Measurements from ENCODE around the gene PLPP6. TPM values are rescaled to one million over a fixed set of nuclear protein-coding genes. Genes with fewer than 3 reads are reported as not detected.

Gene PLPP6
- total and polyA plus RNA-seq, 2 of the 13 experiments (the other 11 are each of a cell fraction or from before 2014, with no cell fraction given), result 12.1 to 15.5 TPM

- TF ChIP-seq ZNF550 (CRISPR knock-in tag; IDR thresholded peaks at IDR 0.05; ENCODE audit: borderline replicate concordance), result peak; percentile 82; the same call in 1 of the 2 replicates
- peak; percentile 65 for TF ChIP-seq BORCS8-MEF2B (CRISPR knock-in tag; IDR thresholded peaks at IDR 0.05)
- TF ChIP-seq ZZZ3 (CRISPR knock-in tag; IDR thresholded peaks at IDR 0.05; ENCODE audit: borderline replicate concordance), result no peak; the same call in 1 of the 2 replicates
- no peak; the same call in 1 of the 2 replicates for TF ChIP-seq ZNF691 (CRISPR knock-in tag; IDR thresholded peaks at IDR 0.05; ENCODE audit: borderline replicate concordance, low read depth)
- no peak for TF ChIP-seq ZNF460 (CRISPR knock-in tag; IDR thresholded peaks at IDR 0.05; ENCODE audit: borderline replicate concordance)
- peak; percentile 76; the same call in 1 of the 2 replicates for TF ChIP-seq MZF1 (CRISPR knock-in tag; IDR thresholded peaks at IDR 0.05; ENCODE audit: borderline replicate concordance)
- peak; percentile 86 for TF ChIP-seq ZFY (CRISPR knock-in tag; IDR thresholded peaks at IDR 0.05)
- 0 out of 2 replicates have a peak, but pooled peaks have one; percentile 63 for TF ChIP-seq ZNF335 (CRISPR knock-in tag; IDR thresholded peaks at IDR 0.05)
- TF ChIP-seq FOSL2 (CRISPR knock-in tag; IDR thresholded peaks at IDR 0.05), result peak; percentile 63
- TF ChIP-seq ARNT2 (CRISPR knock-in tag; IDR thresholded peaks at IDR 0.05; ENCODE audit: low read depth), result no peak; the same call in 1 of the 2 replicates
- TF ChIP-seq SSRP1 (CRISPR knock-in tag; IDR thresholded peaks at IDR 0.05), result no peak
- peak; percentile 46; the same call in 1 of the 2 replicates for TF ChIP-seq ZC3H4 (CRISPR knock-in tag; IDR thresholded peaks at IDR 0.05; ENCODE audit: borderline replicate concordance)
- no peak for TF ChIP-seq ZNF619 (CRISPR knock-in tag; IDR thresholded peaks at IDR 0.05)
- TF ChIP-seq THAP8 (CRISPR knock-in tag; IDR thresholded peaks at IDR 0.05; ENCODE audit: borderline replicate concordance), result 0 out of 2 replicates have a peak, but pooled peaks have one; percentile 42
- 0 out of 2 replicates have a peak, but pooled peaks have one; percentile 25 for TF ChIP-seq ARID2 (CRISPR knock-in tag; IDR thresholded peaks at IDR 0.05; ENCODE audit: borderline replicate concordance)
- peak; percentile 72 for TF ChIP-seq HNRNPLL (IDR thresholded peaks at IDR 0.05; ENCODE audit: low read depth, low read length, poor library complexity, severe bottlenecking)
- no peak for TF ChIP-seq NFE2L1 (CRISPR knock-in tag; IDR thresholded peaks at IDR 0.05; ENCODE audit: borderline replicate concordance)
- peak; percentile 83 for TF ChIP-seq ZMYM4 (CRISPR knock-in tag; IDR thresholded peaks at IDR 0.05)
- peak; percentile 91 for TF ChIP-seq SALL1 (CRISPR knock-in tag; IDR thresholded peaks at IDR 0.05)
- peak; percentile 82 for TF ChIP-seq GABPA (IDR thresholded peaks at IDR 0.05; ENCODE audit: low read depth, low read length)
- TF ChIP-seq GABPA (CRISPR knock-in tag; IDR thresholded peaks at IDR 0.05; ENCODE audit: low read depth), result peak; percentile 91
- peak; percentile 21; the same call in 1 of the 2 replicates for TF ChIP-seq ZNF33B (CRISPR knock-in tag; IDR thresholded peaks at IDR 0.05)
- TF ChIP-seq ZNF597 (CRISPR knock-in tag; IDR thresholded peaks at IDR 0.05), result no peak
- 0 out of 2 replicates have a peak, but pooled peaks have one; percentile 21 for TF ChIP-seq ZNF441 (CRISPR knock-in tag; IDR thresholded peaks at IDR 0.05; ENCODE audit: borderline replicate concordance)
- TF ChIP-seq ZFP1 (CRISPR knock-in tag; IDR thresholded peaks at IDR 0.05), result peak; percentile 66; the same call in 1 of the 2 replicates
- TF ChIP-seq CAMTA2 (CRISPR knock-in tag; IDR thresholded peaks at IDR 0.05; ENCODE audit: borderline replicate concordance), result peak; percentile 24; the same call in 1 of the 2 replicates
- TF ChIP-seq REPIN1 (CRISPR knock-in tag; IDR thresholded peaks at IDR 0.05; ENCODE audit: borderline replicate concordance, low read depth), result peak; percentile 94
- 0 out of 2 replicates have a peak, but pooled peaks have one; percentile 14 for TF ChIP-seq CREM (IDR thresholded peaks at IDR 0.05)
- TF ChIP-seq CREM (CRISPR knock-in tag; IDR thresholded peaks at IDR 0.05), result no peak
Observed at GRCh38 chr9:4662108-4662988, at the start of gene PLPP6 (continued).

Measured in HepG2 (cell line).